ENCODE measurements around the gene ENOPH1.

The ENOPH1 gene

GRCh38 chr4:82482387-82482786 is 52.0 kb downstream of the ENOPH1 start:
- H3K4me2 ChIP-seq (ENCODE audit: low read length), result no peak overlapping the region
- no peaks in the 10 kb centered on the region for H3K27me3 ChIP-seq (ENCODE audit: insufficient read depth, low read length)
- H3K27ac ChIP-seq (ENCODE audit: low read depth, low read length, poor library complexity, severe bottlenecking), result no peak overlapping the region
- H3K9ac ChIP-seq (ENCODE audit: low read length), result no peak overlapping the region
- H3K9me3 ChIP-seq (ENCODE audit: low read length), result no peaks in the 10 kb centered on the region
- no peaks in the 10 kb centered on the region for H3K4me1 ChIP-seq (ENCODE audit: insufficient read depth, low read length, severe bottlenecking)
- H3K9me2 ChIP-seq (ENCODE audit: low read depth, low read length), result no peaks in the 10 kb centered on the region
- no peak overlapping the region for H3K4me3 ChIP-seq (ENCODE audit: low read depth, low read length, poor library complexity, severe bottlenecking)
- no peaks in the 10 kb centered on the region for H3K36me3 ChIP-seq (ENCODE audit: insufficient read depth, low read length)
- no peaks in the 10 kb centered on the region for H3K79me2 ChIP-seq (ENCODE audit: insufficient read depth, low read length)
- no peaks in the 10 kb centered on the region for H3F3A ChIP-seq (ENCODE audit: insufficient read depth, low read length)
- H4K20me1 ChIP-seq (ENCODE audit: insufficient read depth, low read length), result no peaks in the 10 kb centered on the region
- no peak for TF ChIP-seq CTCF (IDR thresholded peaks at IDR 0.05; ENCODE audit: low read length)
- no peak for TF ChIP-seq EZH2 (IDR thresholded peaks at IDR 0.05; ENCODE audit: borderline replicate concordance, low read length)
- H2AFZ ChIP-seq (ENCODE audit: low read length), result no peak overlapping the region

GRCh38 chr4:82484996-82485783 is 54.8 kb downstream of the ENOPH1 start:
- Histone ChIP-seq H3K27ac (ENCODE audit: low read depth, low read length, poor library complexity, severe bottlenecking) (no peak overlapping the region), H4K20me1 (ENCODE audit: insufficient read depth, low read length) (no peaks in the 10 kb centered on the region)

GRCh38 chr4:82489076-82489475 is 58.7 kb downstream of the ENOPH1 start:
- Histone ChIP-seq H3K9ac (ENCODE audit: low read length) (no peak overlapping the region), H3K4me3 (ENCODE audit: low read depth, low read length, poor library complexity, severe bottlenecking) (no peak overlapping the region), H3K4me1 (ENCODE audit: insufficient read depth, low read length, severe bottlenecking) (no peaks in the 10 kb centered on the region), H3F3A (ENCODE audit: insufficient read depth, low read length) (no peaks in the 10 kb centered on the region), H3K9me2 (ENCODE audit: low read depth, low read length) (no peaks in the 10 kb centered on the region), H3K27ac (ENCODE audit: low read depth, low read length, poor library complexity, severe bottlenecking) (no peak overlapping the region), H3K36me3 (ENCODE audit: insufficient read depth, low read length) (no peaks in the 10 kb centered on the region), H2AFZ (ENCODE audit: low read length) (no peak overlapping the region), H3K9me3 (ENCODE audit: low read length) (no peaks in the 10 kb centered on the region), H3K4me2 (ENCODE audit: low read length) (no peak overlapping the region), H4K20me1 (ENCODE audit: insufficient read depth, low read length) (no peaks in the 10 kb centered on the region), H3K79me2 (ENCODE audit: insufficient read depth, low read length) (no peaks in the 10 kb centered on the region), H3K27me3 (ENCODE audit: insufficient read depth, low read length) (no peaks in the 10 kb centered on the region)
- TF ChIP-seq CTCF (IDR thresholded peaks at IDR 0.05; ENCODE audit: low read length), result no peak
- TF ChIP-seq EZH2 (IDR thresholded peaks at IDR 0.05; ENCODE audit: borderline replicate concordance, low read length), result no peak

More at GRCh38 chr4:82484996-82485783, 54.8 kb downstream of the ENOPH1 start:
- TF ChIP-seq CTCF (IDR thresholded peaks at IDR 0.05; ENCODE audit: low read length) (no peak), EZH2 (IDR thresholded peaks at IDR 0.05; ENCODE audit: borderline replicate concordance, low read length) (no peak)
- no peaks in the 10 kb centered on the region for H3K79me2 ChIP-seq (ENCODE audit: insufficient read depth, low read length)
- H3K4me3 ChIP-seq (ENCODE audit: low read depth, low read length, poor library complexity, severe bottlenecking), result no peak overlapping the region
- no peaks in the 10 kb centered on the region for H3K4me1 ChIP-seq (ENCODE audit: insufficient read depth, low read length, severe bottlenecking)
- H3K27me3 ChIP-seq (ENCODE audit: insufficient read depth, low read length), result no peaks in the 10 kb centered on the region
- no peak overlapping the region for H3K4me2 ChIP-seq (ENCODE audit: low read length)
- no peaks in the 10 kb centered on the region for H3F3A ChIP-seq (ENCODE audit: insufficient read depth, low read length)
- H3K9ac ChIP-seq (ENCODE audit: low read length), result no peak overlapping the region
- no peaks in the 10 kb centered on the region for H3K36me3 ChIP-seq (ENCODE audit: insufficient read depth, low read length)
- no peaks in the 10 kb centered on the region for H3K9me3 ChIP-seq (ENCODE audit: low read length)
- no peaks in the 10 kb centered on the region for H3K9me2 ChIP-seq (ENCODE audit: low read depth, low read length)
- no peak overlapping the region for H2AFZ ChIP-seq (ENCODE audit: low read length)
